ENCODE results near the gene E2F4. TPM values are rescaled to one million over a fixed set of nuclear protein-coding genes. Genes with fewer than 3 reads are reported as not detected.

E2F4 gene
- total and polyA plus RNA-seq, 2 of the 13 experiments (the other 11 are each of a cell fraction or from before 2014, with no cell fraction given), result 84.8 to 91.2 TPM

DNA sequence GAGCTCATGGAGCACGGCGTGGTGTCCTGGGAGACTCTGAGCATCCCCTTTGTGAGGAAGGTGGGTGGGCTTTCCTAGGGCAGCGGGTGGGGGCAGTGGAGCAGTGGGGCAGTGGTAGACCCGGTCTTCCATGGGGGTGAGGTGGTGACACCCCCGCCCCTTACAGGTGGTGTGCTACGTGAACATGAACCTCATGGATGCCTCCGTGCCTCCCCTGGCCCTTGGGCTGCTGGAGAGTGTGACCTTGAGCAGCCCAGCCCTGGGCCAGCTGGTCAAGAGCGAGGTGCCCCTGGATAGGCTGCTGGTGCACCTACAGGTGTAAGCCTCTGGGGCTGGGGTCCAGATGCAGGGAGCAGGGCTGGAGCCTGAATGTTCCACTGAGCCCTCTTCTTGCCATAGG lies 8.5 kb downstream of the E2F4 start:
- ATAC-seq, result no peak
- FAIRE-seq, result no peak
- no peak overlapping the region for H3K4me3 ChIP-seq (replicated peaks in 1 of 3; ENCODE audit: insufficient read depth in 1 of 3, low read depth in 2 of 3, low read length in 3 of 3)
- peaks cover 46 to 63% of the 10 kb centered on the region in 2 experiments for H3K36me3 ChIP-seq (replicated peaks in 1 of 2; ENCODE audit: control insufficient read depth in 1 of 2, insufficient read depth in 2 of 2, low read length in 2 of 2)
- ChIA-PET POLR2A (interaction anchor here (0.9 kb wide), 1 partner anchor 8 kb away, joined by 3 read pairs; the partner anchor contains the start of gene E2F4), CTCF (ENCODE audit: low intra/inter-chr PET ratio, low total read pairs) (no interaction called here)
- no peak overlapping the region for H3K9ac ChIP-seq (ENCODE audit: insufficient read depth, low read depth, low read length)
- H2AFZ ChIP-seq (ENCODE audit: low read length), result no peak overlapping the region
- H3K27ac ChIP-seq (ENCODE audit: extremely low read length, insufficient read depth, low read length), result no peak overlapping the region
- no peaks in the 10 kb centered on the region for H3K9me3 ChIP-seq (ENCODE audit: low read length)
- in situ Hi-C loops (cut with HindIII; ENCODE audit: extremely low pct_ligation_motif_present, low pct_unique_long_range_greater_than_20kb) (no loop called here), intact Hi-C loops (cut with micrococcal nuclease; ENCODE audit: unreplicated experiment) (no loop called here)
- no TSS peak for BruUV-seq (replicated peaks)
- TF ChIP-seq THAP7 (CRISPR knock-in tag; IDR thresholded peaks at IDR 0.05) (no peak), RBFOX2 (IDR thresholded peaks at IDR 0.05; ENCODE audit: low read depth, low read length) (0 out of 2 replicates have a peak, but pooled peaks have one; percentile 34), AGO2 (optimal IDR thresholded peaks at IDR 0.05; ENCODE audit: low read depth, low read length) (peak; percentile 64), ZMYM4 (CRISPR knock-in tag; IDR thresholded peaks at IDR 0.05) (no peak)
- peaks cover 5% of the 10 kb centered on the region for H3K4me1 ChIP-seq (ENCODE audit: insufficient read depth, low read length)
- no peaks in the 10 kb centered on the region for H4K20me1 ChIP-seq (ENCODE audit: insufficient read depth, low read length)
- no peak overlapping the region for H3K4me2 ChIP-seq (ENCODE audit: low read depth, low read length)
- DNase-seq (ENCODE audit: low spot score), result no peak
- H3K79me2 ChIP-seq (ENCODE audit: insufficient read depth, low read length), result no peaks in the 10 kb centered on the region
- WGBS (ENCODE audit: low lambda C conversion rate), result 97% methylated on average over 5 of the region's 8 CpGs
- no peaks in the 10 kb centered on the region for H3K27me3 ChIP-seq (ENCODE audit: control insufficient read depth in 1 of 2, insufficient read depth in 2 of 2, low read length in 2 of 2)

DNA sequence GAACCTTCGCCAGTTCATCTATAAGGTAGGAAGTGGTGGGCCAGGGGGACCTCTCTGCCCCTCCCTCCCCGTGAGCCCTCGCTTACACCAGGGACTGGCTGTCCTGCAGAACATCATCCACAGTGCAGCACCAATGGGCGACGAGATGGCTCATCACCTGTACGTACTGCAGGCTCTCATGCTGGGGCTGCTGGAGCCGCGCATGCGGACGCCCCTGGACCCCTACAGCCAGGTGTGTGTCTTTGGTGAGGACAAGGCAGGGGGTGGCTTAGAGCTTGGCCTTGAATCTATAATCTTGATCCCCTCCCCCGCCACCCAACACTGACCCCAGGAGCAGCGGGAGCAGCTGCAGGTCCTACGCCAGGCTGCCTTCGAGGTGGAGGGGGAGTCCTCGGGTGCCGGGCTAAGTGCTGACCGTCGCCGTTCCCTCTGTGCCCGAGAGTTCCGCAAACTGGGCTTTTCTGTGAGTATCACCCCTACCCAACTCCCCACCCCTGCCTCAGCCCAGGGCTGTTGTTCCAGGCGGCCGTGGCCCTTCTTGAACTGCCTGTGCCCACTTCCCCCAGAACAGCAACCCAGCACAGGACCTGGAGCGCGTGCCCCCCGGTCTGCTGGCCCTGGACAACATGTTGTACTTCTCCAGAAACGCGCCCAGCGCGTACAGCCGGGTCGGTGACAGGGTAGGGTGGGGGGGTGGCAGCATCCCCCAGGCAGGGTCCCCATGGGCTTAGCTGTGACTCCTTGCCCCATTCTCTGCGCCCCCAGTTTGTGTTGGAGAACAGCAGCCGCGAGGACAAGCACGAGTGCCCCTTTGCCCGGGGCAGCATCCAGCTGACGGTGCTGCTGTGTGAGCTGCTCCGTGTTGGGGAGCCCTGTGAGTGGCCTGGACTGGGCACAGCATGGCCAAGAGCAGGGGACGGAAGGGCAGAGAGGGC lies 9.7 kb downstream of the E2F4 start:
- no peak for DNase-seq (ENCODE audit: low spot score)
- Histone ChIP-seq H3K4me3 (replicated peaks in 1 of 3; ENCODE audit: insufficient read depth in 1 of 3, low read depth in 2 of 3, low read length in 3 of 3) (no peak overlapping the region), H3K9me3 (ENCODE audit: low read length) (no peaks in the 10 kb centered on the region), H3K27me3 (ENCODE audit: control insufficient read depth in 1 of 2, insufficient read depth in 2 of 2, low read length in 2 of 2) (no peaks in the 10 kb centered on the region), H3K27ac (ENCODE audit: extremely low read length, insufficient read depth, low read length) (no peak overlapping the region), H3K36me3 (replicated peaks in 1 of 2; ENCODE audit: control insufficient read depth in 1 of 2, insufficient read depth in 2 of 2, low read length in 2 of 2) (peaks cover 39 to 51% of the 10 kb centered on the region in 2 experiments), H2AFZ (ENCODE audit: low read length) (no peak overlapping the region), H4K20me1 (ENCODE audit: insufficient read depth, low read length) (no peaks in the 10 kb centered on the region), H3K9ac (ENCODE audit: insufficient read depth, low read depth, low read length) (no peak overlapping the region), H3K4me1 (ENCODE audit: insufficient read depth, low read length) (peaks cover 17% of the 10 kb centered on the region), H3K79me2 (ENCODE audit: insufficient read depth, low read length) (no peaks in the 10 kb centered on the region), H3K4me2 (ENCODE audit: low read depth, low read length) (no peak overlapping the region)
- intact Hi-C loops (cut with micrococcal nuclease; ENCODE audit: unreplicated experiment), result no loop called here
- no peak for ATAC-seq
- WGBS (ENCODE audit: low lambda C conversion rate), result 96% methylated on average over 32 of the region's 40 CpGs
- no peak for FAIRE-seq
- ChIA-PET POLR2A (interaction anchor here (0.7 to 1.2 kb wide), 5 partner anchors 9 to 44 kb away, joined by 3 to 4 read pairs (median 3); partner anchors contain the start of genes E2F4 and TMEM208), CTCF (ENCODE audit: low intra/inter-chr PET ratio, low total read pairs) (no interaction called here)
- no TSS peak for BruUV-seq (replicated peaks)
- in situ Hi-C loops (cut with HindIII; ENCODE audit: extremely low pct_ligation_motif_present, low pct_unique_long_range_greater_than_20kb), result no loop called here
- TF ChIP-seq ZFYVE20 (CRISPR knock-in tag; IDR thresholded peaks at IDR 0.05; ENCODE audit: borderline replicate concordance, low read depth) (no peak), CHCHD3 (CRISPR knock-in tag; IDR thresholded peaks at IDR 0.05) (no peak), POLR2A (IDR thresholded peaks at IDR 0.05; ENCODE audit: insufficient read depth in 1 of 2, low read depth in 2 of 2, low read length in 2 of 2) (0 out of 4 replicates have a peak, but pooled peaks of 1 of the 2 experiments have one; percentile 3), AGO2 (optimal IDR thresholded peaks at IDR 0.05; ENCODE audit: low read depth, low read length) (peak; percentile 68), ZNF512B (CRISPR knock-in tag; IDR thresholded peaks at IDR 0.05; ENCODE audit: borderline replicate concordance) (no peak)
